HepG2 (cell line): ENCODE results near the gene FMN2. TPM values are rescaled to one million over a fixed set of nuclear protein-coding genes. Genes with fewer than 3 reads are reported as not detected.

ENCODE experiments used
- ATAC-seq: fragments of 200-7000 bp; cut with Tn5 transposase; 3 replicates; pipeline ENCODE4 v1.9.1; 2020; ENCODE audit warnings: mild to moderate bottlenecking, moderate library complexity
- BruUV-seq: library from RNA; stranded (reverse); fragments of 400-500 nt; replicated peaks from 2 replicates; lab custom pipeline; 2021; lab: Mats Ljungman, UMichigan
- CTCF ChIA-PET: fragments of 300-600 bp; formaldehyde crosslinking; extraction: SDS; loops from one replicate; lab custom pipeline; 2021; ENCODE audit warnings: low total read pairs, inconsistent platforms, low intra/inter-chr PET ratio; lab: Yijun Ruan, JAX
- POLR2A ChIA-PET: fragments of 350-600 bp; sonication (Branson Sonifier 250); formaldehyde crosslinking; loops from one replicate; lab custom pipeline; 2020; ENCODE audit warnings: antibody characterized with exemption, inconsistent platforms; lab: Yijun Ruan, JAX
- DNase-seq: peaks from one replicate; pipeline ENCODE4 v3.0.0-alpha.2; 2015; ENCODE audit warnings: low spot score
- FAIRE-seq: peaks from 3 replicates; lab custom pipeline; 2011; peaks lifted over from hg19 to GRCh38; lab: Jason Lieb, UNC
- H2AFZ ChIP-seq: one replicate; pipeline ENCODE4 v1.6.1; 2011; ENCODE audit warnings: low read length, inconsistent platforms
- H3K27ac ChIP-seq: fragments of 300-600 bp; 3 replicates; pipeline ENCODE4 v1.8.0; 2011; ENCODE audit warnings: mixed run types, mild to moderate bottlenecking, mixed read lengths, low read length, inconsistent platforms; ENCODE audit not compliant: insufficient read depth; ENCODE audit errors: extremely low read length
- H3K27me3 ChIP-seq, 2 experiments: fragments of 200-600 bp in 1 of 2; 2 replicates in 1 of 2; 3 replicates in 1 of 2; pipeline versions ENCODE4 v1.6.0 to v1.8.0; 2011; ENCODE audit warnings: low read length in 2 of 2, mild to moderate bottlenecking in 2 of 2, moderate library complexity in 2 of 2, inconsistent platforms in 1 of 2; ENCODE audit not compliant: insufficient read depth in 2 of 2, control insufficient read depth in 1 of 2
- H3K36me3 ChIP-seq, 2 experiments: fragments of 200-600 bp in 1 of 2; replicated peaks in 1 of 2; 2 replicates in 1 of 2; 3 replicates in 1 of 2; pipeline versions ENCODE4 v1.5.1 to v1.8.0; 2011; ENCODE audit warnings: low read length in 2 of 2, inconsistent platforms in 1 of 2; ENCODE audit not compliant: insufficient read depth in 2 of 2, control insufficient read depth in 1 of 2
- H3K4me1 ChIP-seq: 2 replicates; pipeline ENCODE4 v1.5.1; 2012; ENCODE audit warnings: low read length, inconsistent platforms; ENCODE audit not compliant: insufficient read depth
- H3K4me2 ChIP-seq: 2 replicates; pipeline ENCODE4 v1.6.0; 2011; ENCODE audit warnings: low read depth, low read length, inconsistent platforms
- H3K4me3 ChIP-seq, 3 experiments: fragments of 200-600 bp in 1 of 3; sonication (generic), shearing (Covaris generic) in 1 of 3; replicated peaks in 1 of 3; 2 replicates each; pipeline ENCODE4 v1.5.1; 2011 to 2016; ENCODE audit warnings: low read length in 3 of 3, inconsistent platforms in 2 of 3, low read depth in 2 of 3, mild to moderate bottlenecking in 2 of 3, control low read depth in 1 of 3, mixed read lengths in 1 of 3; ENCODE audit not compliant: insufficient read depth in 1 of 3
- H3K79me2 ChIP-seq: one replicate; pipeline ENCODE4 v1.6.1; 2011; ENCODE audit warnings: low read length, inconsistent platforms; ENCODE audit not compliant: insufficient read depth
- H3K9ac ChIP-seq: 2 replicates; pipeline ENCODE4 v1.6.0; 2011; ENCODE audit warnings: mild to moderate bottlenecking, low read depth, low read length, inconsistent platforms; ENCODE audit not compliant: insufficient read depth
- H3K9me3 ChIP-seq: 2 replicates; pipeline ENCODE4 v1.5.1; 2012; ENCODE audit warnings: mild to moderate bottlenecking, low read length
- H4K20me1 ChIP-seq: 2 replicates; pipeline ENCODE4 v1.6.0; 2011; ENCODE audit warnings: inconsistent platforms, mild to moderate bottlenecking, low read length, moderate library complexity; ENCODE audit not compliant: insufficient read depth
- HDAC1 ChIP-seq: sonication (generic); formaldehyde crosslinking; IDR thresholded peaks from 2 replicates; pipeline ENCODE4 v1.5.1; 2020; ENCODE audit warnings: mild to moderate bottlenecking, missing genetic modification reagents
- IKZF5 ChIP-seq: IDR thresholded peaks from 2 replicates; pipeline ENCODE4 v1.6.1; 2018; ENCODE audit warnings: missing genetic modification reagents, mild to moderate bottlenecking, missing compliant biosample characterization
- KLF16 ChIP-seq, 2 experiments: sonication (generic) in 1 of 2; formaldehyde crosslinking in 1 of 2; IDR thresholded peaks; 2 replicates each; pipeline versions ENCODE4 v1.6.1 to v1.8.0; 2016 to 2023; ENCODE audit warnings: missing genetic modification reagents in 2 of 2, missing compliant biosample characterization in 1 of 2
- NCOA1 ChIP-seq: sonication (generic); formaldehyde crosslinking; IDR thresholded peaks from 2 replicates; pipeline ENCODE4 v1.9.0; 2021; ENCODE audit warnings: missing genetic modification reagents
- ZFP36L2 ChIP-seq: sonication (generic); formaldehyde crosslinking; IDR thresholded peaks from 2 replicates; pipeline ENCODE4 v1.4.0; 2020; ENCODE audit warnings: missing genetic modification reagents
- ZNF274 ChIP-seq: sonication (generic); formaldehyde crosslinking; IDR thresholded peaks from 2 replicates; pipeline ENCODE4 v1.5.1; 2020; ENCODE audit warnings: mild to moderate bottlenecking, missing genetic modification reagents
- ZNF317 ChIP-seq: sonication (generic); formaldehyde crosslinking; IDR thresholded peaks from 2 replicates; pipeline ENCODE4 v1.5.0; 2020; ENCODE audit warnings: mild to moderate bottlenecking, missing genetic modification reagents
- ZNF564 ChIP-seq: sonication (generic); formaldehyde crosslinking; IDR thresholded peaks from 2 replicates; pipeline ENCODE4 v1.8.1; 2023; ENCODE audit warnings: mild to moderate bottlenecking, missing genetic modification reagents
- WGBS: methylation state at CpG from one replicate; pipeline ENCODE4 v1.1.6; 2017; ENCODE audit warnings: low lambda C conversion rate; 5-methylcytosine and 5-hydroxymethylcytosine counted together
- in situ Hi-C: cut with HindIII; loops from 2 replicates; pipeline ENCODE4 v1.10.0; 2017; ENCODE audit warnings: low pct_unique_long_range_greater_than_20kb; ENCODE audit not compliant: extremely low pct_ligation_motif_present
- intact Hi-C: fragments of 100-400 bp; cut with micrococcal nuclease; formaldehyde crosslinking; loops from one replicate; pipeline ENCODE4 v1.10.0; 2022; ENCODE audit not compliant: unreplicated experiment
- polyA plus RNA-seq, 8 experiments: library from polyadenylated mRNA; depleted of rRNA in 3 of 8; stranded (reverse) in 7 of 8; unstranded in 1 of 8; fragments of >200 nt; fragmentation: Illumina TruSeq in 4 of 8; extraction: Trizol in 4 of 8; gene quantifications; 2 replicates each; pipeline versions ENCODE4 v1.2.1 to v1.2.3, GENCODE V29; 2011 to 2016; ENCODE audit warnings: low read depth in 4 of 8, missing spikeins in 1 of 8, mixed read lengths in 1 of 8; ENCODE audit not compliant: insufficient read depth in 1 of 8
- total RNA-seq, 5 experiments: library from RNA; depleted of rRNA; stranded (reverse); fragments of >200 nt; fragmentation: Illumina TruSeq; extraction: Trizol; gene quantifications; 2 replicates each; pipeline ENCODE4 v1.2.3, GENCODE V29; 2016; ENCODE audit warnings: low read depth in 1 of 5
- TF ChIP-seq, protein P1 (sequence below): sonication (generic); formaldehyde crosslinking; IDR thresholded peaks from 2 replicates; pipeline ENCODE4 v1.5.1; 2020; ENCODE audit warnings: mild to moderate bottlenecking, missing genetic modification reagents

The FMN2 gene
- total and polyA plus RNA-seq, 2 of the 13 experiments (the other 11 are each of a cell fraction or from before 2014, with no cell fraction given): not detected

DNA sequence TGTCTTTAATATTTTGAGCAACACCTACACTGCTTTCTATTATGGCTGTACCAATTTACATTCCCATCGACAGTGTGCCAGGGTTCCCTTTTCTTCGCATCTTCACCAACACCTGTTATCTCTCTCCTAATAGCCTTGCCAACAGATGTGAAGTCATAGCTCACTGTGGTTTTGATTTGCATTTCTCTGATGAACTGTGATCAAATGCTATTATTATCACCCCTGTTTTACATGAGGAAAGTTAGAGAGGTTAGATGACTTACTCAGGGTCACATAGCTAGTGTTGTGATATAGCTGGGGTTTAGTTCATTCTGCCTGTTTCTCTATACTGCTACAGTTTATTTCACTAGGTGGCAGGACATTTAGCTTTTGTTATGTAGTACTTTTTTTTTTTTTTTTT, 204.1 kb downstream of the FMN2 start:
- DNase-seq (no peak), ATAC-seq (no peak)
- Histone ChIP-seq H3K36me3 (no peaks in the 10 kb centered on the region), H3K27ac (no peak overlapping the region)
- CTCF ChIA-PET: no interaction called here
- WGBS: 52% methylated on average over 2 of the region's 2 CpGs
- TF ChIP-seq IKZF5 (CRISPR knock-in tag): no peak
- TF ChIP-seq HDAC1: no peak
- no peak for TF ChIP-seq ZNF274
- no peak for TF ChIP-seq ZFP36L2
- TF ChIP-seq KLF16 (CRISPR knock-in tag; IDR thresholded peaks at IDR 0.05): no peak
- no peak for TF ChIP-seq ZNF317 (CRISPR knock-in tag)
- TF ChIP-seq, protein P1, sequence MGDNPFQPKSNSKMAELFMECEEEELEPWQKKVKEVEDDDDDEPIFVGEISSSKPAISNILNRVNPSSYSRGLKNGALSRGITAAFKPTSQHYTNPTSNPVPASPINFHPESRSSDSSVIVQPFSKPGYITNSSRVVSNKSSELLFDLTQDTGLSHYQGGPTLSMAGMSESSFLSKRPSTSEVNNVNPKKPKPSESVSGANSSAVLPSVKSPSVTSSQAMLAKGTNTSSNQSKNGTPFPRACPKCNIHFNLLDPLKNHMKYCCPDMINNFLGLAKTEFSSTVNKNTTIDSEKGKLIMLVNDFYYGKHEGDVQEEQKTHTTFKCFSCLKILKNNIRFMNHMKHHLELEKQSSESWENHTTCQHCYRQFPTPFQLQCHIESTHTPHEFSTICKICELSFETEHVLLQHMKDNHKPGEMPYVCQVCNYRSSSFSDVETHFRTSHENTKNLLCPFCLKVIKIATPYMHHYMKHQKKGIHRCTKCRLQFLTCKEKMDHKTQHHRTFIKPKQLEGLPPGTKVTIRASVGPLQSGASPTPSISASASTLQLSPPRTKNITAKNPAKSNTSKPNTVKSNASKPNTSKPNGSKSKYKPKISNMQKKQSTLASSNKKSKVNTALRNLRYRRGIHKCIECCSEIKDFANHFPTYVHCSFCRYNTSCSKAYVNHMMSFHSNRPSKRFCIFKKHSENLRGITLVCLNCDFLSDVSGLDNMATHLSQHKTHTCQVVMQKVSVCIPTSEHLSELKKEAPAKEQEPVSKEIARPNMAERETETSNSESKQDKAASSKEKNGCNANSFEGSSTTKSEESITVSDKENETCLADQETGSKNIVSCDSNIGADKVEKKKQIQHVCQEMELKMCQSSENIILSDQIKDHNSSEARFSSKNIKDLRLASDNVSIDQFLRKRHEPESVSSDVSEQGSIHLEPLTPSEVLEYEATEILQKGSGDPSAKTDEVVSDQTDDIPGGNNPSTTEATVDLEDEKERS (CRISPR knock-in tag): no peak
- no peak for TF ChIP-seq ZNF564
- no peak for TF ChIP-seq NCOA1 (CRISPR knock-in tag)
- TF ChIP-seq, all 625 proteins: peak for 0
- Histone ChIP-seq H3K4me1 (no peaks in the 10 kb centered on the region), H4K20me1 (no peaks in the 10 kb centered on the region), H3K4me3 (no peak overlapping the region), H3K9me3 (no peaks in the 10 kb centered on the region), H2AFZ (no peak overlapping the region), H3K9ac (no peak overlapping the region), H3K27me3 (no peaks in the 10 kb centered on the region), H3K79me2 (no peaks in the 10 kb centered on the region), H3K4me2 (no peak overlapping the region)
- FAIRE-seq: no peak
- in situ Hi-C loops (no loop called here), intact Hi-C loops (no loop called here)
- POLR2A ChIA-PET: no interaction called here
- no TSS peak for BruUV-seq
